Medulla oblongata (tissue), 1 donor: ENCODE results near the gene HDAC3.
A peak's percentile ranks its signal among the peaks of the same experiment; 100 is the strongest.

Experiments
- DNase-seq: peaks from one replicate; pipeline ENCODE4 v3.0.0-alpha.2; 2015; ENCODE audit errors: extremely low spot score

HDAC3 gene

DNA sequence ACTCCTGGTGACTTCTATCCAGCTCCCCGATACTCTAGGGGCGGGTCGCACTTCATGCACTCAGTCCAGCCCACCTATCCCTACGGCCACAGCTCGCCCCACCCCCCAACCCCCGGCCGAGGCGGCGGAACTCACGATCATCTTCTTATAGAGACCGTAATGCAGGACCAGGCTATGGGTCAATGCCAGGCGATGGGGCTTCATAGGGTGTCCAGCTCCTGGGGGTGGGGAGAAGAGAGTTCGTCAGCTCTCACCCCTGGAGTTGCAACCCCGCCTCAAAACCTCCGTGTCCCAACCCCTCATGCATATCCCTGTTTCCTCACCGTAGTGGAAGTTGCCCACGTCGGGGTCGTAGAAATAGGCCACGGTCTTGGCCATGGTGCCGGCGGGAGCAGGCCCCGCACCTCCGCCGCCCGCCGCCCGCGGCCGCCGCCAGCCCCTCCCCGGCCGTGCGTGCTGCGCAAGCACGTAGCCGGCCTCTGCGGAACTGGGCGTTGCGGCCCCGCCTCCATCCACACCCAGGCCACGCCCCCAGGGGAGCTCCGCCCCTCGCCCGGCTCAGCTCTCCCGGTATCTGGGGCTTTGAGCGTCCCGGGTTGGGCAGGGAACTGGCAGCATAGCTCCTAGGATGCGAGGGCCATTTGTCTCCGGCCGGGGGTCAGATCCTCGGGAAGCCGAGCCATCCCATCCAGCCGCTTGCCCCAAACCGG, at the start of gene HDAC3, which contains the start of gene RELL2:
Gene HDAC3 (minus strand): TSS at position 437 of the 710 bp plus-strand sequence. CDS start 59 bp downstream, at position 378.
Gene RELL2 (plus strand): TSS at position 585 of the 710 bp plus-strand sequence. CDS start 1,229 bp downstream, outside the sequence.
- peak; percentile 95 for DNase-seq

DNA sequence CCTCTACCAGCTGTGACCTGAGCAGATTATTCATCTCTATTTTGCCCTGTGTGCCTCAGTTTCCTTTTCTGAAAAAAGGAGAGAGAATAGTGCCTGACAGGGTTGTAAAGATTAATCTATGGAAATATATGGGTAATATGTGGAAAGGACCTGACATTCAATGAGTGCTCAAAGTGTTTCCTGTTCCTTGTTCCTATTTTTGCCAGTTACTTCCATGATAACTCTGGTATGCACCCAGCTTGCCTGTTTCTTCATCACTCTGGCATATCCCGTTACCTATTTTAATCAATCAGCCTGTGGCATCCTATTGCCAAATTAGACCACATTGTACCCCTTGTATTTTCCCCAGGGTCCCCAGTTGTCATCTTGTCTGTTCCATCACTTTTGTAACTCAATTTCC, 48.9 kb upstream of the HDAC3 start:
- no peak for DNase-seq

DNA sequence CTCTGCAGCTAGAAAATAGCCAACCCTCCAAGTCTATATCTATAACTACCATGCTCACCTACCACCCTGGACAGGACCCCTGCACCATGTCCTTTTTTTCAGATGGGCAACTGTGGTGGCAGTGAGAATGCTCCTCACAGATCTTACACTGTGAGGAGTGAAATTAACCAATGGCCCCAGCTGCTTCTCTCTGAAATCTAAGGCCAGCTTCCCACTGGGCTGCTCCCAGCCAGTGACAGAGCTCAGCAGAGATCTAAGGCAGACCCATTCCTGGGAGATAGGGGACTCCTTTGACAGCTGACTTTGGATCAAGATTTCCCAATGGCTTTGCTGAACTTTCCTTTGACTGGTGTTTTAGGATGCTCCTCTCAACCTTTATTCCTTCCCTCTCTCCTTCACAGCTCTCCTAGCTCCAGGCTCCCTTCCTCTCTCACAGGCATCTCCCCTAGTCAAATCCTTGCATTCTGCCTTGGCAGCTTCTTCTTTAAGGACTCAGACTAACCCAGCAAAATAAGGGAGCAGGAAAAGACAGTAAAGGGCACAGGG, 47.0 kb upstream of the HDAC3 start:
- no peak for DNase-seq

- DNase-seq = peak; percentile 57
Observed at GRCh38 chr5:141681695-141682641, 45.3 kb upstream of the HDAC3 start, which contains the start of gene ARAP3. TSS of gene ARAP3 (minus strand) at chr5:141682230. CDS start at chr5:141680486, 1,744 bp downstream.

- DNase-seq = no peak
Observed at GRCh38 chr5:141681295-141681694, 44.6 kb upstream of the HDAC3 start.

GRCh38 chr5:141680751-141681201, 44.1 kb upstream of the HDAC3 start:
- no peak for DNase-seq

DNA sequence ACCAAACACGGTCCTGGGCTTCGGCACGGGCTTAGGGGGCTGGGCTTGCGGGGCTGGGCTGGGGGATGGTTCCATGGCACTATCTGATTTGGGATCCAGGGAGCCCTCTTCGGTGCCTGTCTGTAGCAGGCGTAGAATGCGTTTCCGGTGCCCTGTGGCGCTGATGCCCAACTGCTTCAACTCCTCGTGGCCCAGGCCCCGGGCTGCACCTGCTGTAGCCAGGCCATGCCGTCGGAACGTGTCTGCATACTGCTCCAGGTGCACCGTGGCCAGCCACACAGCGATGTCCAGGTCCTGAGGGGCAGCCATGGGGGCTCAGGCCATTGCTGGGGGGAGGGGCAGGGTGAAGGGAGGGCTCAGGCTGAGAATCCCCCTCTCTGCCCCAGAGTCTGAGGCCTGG, 43.5 kb upstream of the HDAC3 start:
- DNase-seq = no peak

- DNase-seq = no peak
Observed at GRCh38 chr5:141677415-141677814, 40.8 kb upstream of the HDAC3 start.

- DNase-seq = no peak
Observed at GRCh38 chr5:141675672-141676071, 39.0 kb upstream of the HDAC3 start.

DNA sequence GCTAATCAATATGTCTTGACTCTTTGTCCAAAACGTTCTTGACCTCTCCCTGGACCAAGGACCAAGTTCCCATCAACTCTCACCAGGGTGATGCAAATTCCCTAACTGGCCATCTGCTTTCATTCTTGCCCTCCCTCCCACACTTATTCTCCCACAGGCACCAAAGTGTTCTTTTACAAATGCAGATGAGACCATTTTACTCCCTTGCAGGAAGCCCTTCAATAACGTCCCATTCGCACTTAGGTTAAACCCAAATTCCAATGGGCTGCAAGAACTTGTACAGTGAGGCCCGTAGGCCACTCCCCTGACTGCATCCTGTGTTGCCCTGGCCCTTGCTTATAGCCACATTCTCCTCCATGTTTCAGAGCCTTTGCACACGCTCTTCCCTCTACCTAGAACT, 38.1 kb upstream of the HDAC3 start:
- no peak for DNase-seq

DNA sequence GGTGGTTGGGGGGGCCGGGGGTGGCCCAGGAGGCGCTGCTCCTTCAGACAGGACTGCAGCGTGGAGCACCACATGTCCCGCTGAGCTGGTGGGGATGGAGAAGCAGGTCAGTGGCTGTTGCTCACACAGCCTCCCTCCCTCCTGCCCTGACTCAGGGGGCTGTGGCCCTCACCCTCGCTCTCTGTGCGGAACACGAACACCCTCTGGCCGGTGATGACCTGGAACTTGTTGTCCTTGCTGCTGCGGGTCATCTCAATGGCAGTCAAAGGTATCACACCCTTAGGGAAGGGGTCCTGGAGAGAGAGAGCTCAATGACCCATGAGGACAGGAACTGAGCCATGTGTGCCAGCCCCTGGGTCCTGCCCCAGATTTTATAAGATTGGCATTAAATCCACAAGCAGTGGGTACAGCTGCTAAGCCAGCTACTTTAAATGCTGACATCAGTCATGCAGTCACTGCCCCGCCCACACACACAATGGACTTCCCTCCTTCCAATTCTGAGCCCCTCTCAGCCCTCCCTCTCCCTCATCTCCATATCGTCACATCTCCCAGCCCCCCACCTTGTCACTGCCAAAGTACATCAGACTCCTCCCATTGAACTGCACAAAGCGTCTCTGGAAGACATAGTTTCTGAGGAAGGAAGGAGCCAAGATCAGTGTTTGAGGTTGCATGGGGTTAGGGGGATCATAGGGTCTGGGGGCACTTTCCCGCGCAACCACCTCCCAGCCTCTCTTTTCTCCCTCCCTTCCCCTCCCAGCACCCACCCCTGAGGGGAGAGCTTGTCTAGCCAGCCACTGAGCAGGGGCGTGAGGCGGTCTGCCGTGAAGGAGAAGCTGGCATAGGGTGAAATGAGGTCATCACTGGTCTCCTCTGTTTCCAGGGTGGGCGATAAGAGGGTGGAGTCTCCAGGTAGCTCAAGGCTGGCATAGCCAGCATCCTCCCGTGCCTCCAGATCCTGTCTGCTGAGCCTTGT, 36.5 kb upstream of the HDAC3 start:
- DNase-seq = no peak

DNA sequence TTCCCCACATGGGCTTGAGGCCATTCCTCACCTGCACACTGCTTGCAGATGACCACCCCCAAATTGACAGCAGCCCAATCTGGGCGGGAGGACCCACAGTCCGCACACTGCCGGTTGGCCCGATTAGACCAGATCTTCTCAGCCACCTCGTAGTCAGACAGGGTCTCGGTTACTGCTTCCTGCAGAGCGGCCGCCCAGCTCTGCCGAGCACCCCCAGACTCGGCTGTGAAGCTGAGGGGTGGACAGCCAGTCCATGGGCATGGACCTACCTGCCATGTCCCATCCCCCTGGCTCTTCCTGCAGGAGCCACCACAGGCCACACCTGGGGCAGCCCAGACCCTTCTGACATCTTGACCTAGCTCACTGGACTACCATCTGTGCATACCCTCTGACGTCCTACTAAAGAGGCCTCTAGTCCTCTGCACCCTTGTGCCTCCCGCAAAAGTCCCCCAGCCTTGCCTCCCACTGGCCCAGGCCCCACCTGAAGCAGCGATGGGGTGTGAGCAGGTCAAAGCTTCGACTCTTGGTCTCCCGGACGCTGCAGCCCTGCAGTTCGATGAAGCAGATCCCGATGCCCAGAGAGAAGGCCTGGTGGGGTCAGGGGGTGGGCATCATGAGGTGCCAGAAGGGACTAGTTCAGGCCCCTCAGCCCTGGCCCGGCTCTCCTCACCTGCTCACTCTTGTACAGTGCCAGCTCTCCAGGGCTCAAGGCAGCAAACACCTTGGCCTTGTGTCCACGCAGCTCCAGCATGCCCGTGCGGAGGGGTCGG, 35.6 kb upstream of the HDAC3 start:
- DNase-seq = no peak

DNA sequence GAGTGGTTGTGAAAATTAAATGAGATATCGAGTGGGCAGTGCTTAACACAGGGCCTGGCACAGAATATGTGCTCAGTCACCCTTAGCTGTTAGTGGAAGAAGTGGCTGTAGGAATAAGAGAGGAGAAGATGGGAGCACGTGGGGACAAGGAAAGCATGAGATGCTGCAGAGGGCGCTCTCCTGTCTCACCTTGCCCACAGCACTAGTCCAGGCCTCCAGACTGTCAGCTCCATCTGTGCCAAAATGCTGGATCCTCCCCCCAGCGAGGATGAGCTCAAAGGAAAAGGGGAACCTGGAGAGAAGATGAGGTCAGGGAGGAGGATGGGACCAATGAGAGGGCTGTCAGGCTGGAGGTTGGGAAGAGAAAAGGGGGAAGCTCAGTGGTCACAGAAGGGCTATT, 32.9 kb upstream of the HDAC3 start:
- DNase-seq = no peak

DNA sequence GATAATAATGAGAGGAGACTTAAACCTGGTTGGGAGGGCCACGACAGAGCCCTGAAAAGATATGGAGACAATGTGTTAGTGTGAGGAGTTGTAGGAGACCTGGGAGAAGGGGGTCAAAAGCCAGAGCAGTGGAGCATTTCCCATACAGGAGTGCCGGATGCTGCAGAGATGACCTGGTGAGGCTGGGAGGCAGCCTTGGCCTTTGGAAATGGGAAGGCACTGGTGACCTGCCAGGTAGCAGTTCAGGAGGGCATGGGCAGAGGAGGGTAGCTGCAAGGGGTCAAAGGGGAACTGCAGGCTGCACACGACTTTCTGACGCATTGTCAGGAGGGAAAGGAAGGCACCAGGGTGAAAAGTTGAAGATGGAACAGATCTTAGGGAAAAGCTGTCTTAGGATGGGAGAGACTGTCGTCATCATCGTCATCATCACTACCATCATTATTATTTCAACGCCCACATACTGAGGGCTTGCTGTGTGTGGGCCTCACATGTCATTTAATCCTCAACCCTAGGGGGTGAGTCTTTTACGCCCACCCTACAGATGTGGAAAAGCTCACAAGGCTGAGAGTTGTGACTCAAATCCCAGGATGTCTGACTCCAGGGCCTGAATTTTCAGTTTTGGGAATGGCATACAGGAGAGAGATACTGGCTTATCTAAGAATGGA, 32.1 kb upstream of the HDAC3 start:
- no peak for DNase-seq

GRCh38 chr5:141665995-141666940, 29.6 kb upstream of the HDAC3 start:
- no peak for DNase-seq

GRCh38 chr5:141664733-141665461, 28.2 kb upstream of the HDAC3 start:
- peak; percentile 85 for DNase-seq

DNA sequence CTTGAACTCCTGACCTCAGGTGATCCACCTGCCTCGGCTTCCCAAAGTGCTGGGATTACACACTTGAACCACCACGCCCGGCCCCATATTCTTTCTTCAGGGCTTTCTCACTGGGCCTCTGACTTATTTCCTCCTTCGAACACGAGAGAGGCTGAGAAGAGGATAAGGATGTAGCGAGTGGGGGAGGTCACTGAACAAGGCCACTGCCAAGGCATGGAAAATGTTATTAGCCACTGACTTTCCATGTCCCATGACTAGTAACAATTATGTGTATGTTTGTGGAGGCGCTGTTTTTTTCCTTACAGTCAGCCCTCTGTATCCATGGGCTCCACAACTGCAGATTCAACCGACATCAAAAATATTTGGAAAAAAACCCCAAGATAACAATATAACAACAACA, 26.9 kb upstream of the HDAC3 start:
- DNase-seq = no peak

DNA sequence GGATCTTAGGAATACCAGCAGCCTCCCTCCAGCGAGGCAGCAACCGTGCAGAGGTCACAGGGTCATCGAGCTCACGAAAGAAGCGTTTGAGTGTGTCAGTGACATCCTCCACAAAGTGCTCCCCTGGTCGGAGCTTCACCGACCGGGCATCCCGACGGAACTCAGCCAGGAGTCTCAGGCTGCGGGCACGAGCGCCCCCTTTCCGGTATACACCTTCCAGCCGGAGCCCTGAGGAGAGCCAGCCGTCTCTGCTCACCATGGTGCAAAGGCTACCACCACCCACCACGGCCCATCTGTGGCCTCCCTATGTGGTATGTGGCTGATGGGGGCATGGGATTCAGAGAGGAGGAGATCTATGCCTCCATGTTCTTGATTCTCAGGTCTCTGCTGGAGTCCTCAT, 25.4 kb upstream of the HDAC3 start:
- no peak for DNase-seq
